ENCODE data around the gene SDR42E2.
"Not testable (repeated sequence)": the region's sequence is repeated elsewhere in the genome, so short reads cannot be mapped to it uniquely, and the experiment has no call there.

Gene SDR42E2

GRCh38 chr16:22124583-22125284 lies 37.6 kb upstream of the SDR42E2 start:
- Histone ChIP-seq H3F3A (ENCODE audit: insufficient read depth) (no peaks in the 10 kb centered on the region), H2AFZ (ENCODE audit: low read depth, low read length, severe bottlenecking) (no peak overlapping the region), H3K9ac (ENCODE audit: low read length) (no peak overlapping the region), H3K9me2 (replicated peaks; ENCODE audit: insufficient read depth, low read length) (no peaks in the 10 kb centered on the region), H3K4me2 (ENCODE audit: low read depth, low read length, poor library complexity, severe bottlenecking) (no peak overlapping the region), H4K20me1 (ENCODE audit: low read depth, low read length) (no peaks in the 10 kb centered on the region), H3K36me3 (ENCODE audit: low read length) (no peaks in the 10 kb centered on the region), H3K27me3 (ENCODE audit: low read length) (no peaks in the 10 kb centered on the region), H3K4me3 (ENCODE audit: insufficient read depth, low read length, poor library complexity, severe bottlenecking) (no peak overlapping the region), H3K79me2 (ENCODE audit: insufficient read depth, low read length) (no peaks in the 10 kb centered on the region), H3K9me3 (ENCODE audit: insufficient read depth, low read length) (no peaks in the 10 kb centered on the region), H3K27ac (ENCODE audit: low read depth, low read length) (no peak overlapping the region)
- no peak for TF ChIP-seq EZH2phosphoT487 (conservative IDR thresholded peaks at IDR 0.05; ENCODE audit: low read length)
- TF ChIP-seq CTCF (IDR thresholded peaks at IDR 0.05; ENCODE audit: insufficient read depth, low read length, poor library complexity, severe bottlenecking), result no peak

- H3K79me2 ChIP-seq (ENCODE audit: insufficient read depth, low read length), result no peaks in the 10 kb centered on the region
- H3K9me3 ChIP-seq (ENCODE audit: insufficient read depth, low read length), result no peaks in the 10 kb centered on the region
- no peaks in the 10 kb centered on the region for H3K9me2 ChIP-seq (replicated peaks; ENCODE audit: insufficient read depth, low read length)
- no peaks in the 10 kb centered on the region for H3K27me3 ChIP-seq (ENCODE audit: low read length)
- H3K4me2 ChIP-seq (ENCODE audit: low read depth, low read length, poor library complexity, severe bottlenecking), result no peak overlapping the region
- TF ChIP-seq CTCF (IDR thresholded peaks at IDR 0.05; ENCODE audit: insufficient read depth, low read length, poor library complexity, severe bottlenecking), result no peak
- TF ChIP-seq EZH2phosphoT487 (conservative IDR thresholded peaks at IDR 0.05; ENCODE audit: low read length), result no peak
- H3K4me3 ChIP-seq (ENCODE audit: insufficient read depth, low read length, poor library complexity, severe bottlenecking), result no peak overlapping the region
- H3K9ac ChIP-seq (ENCODE audit: low read length), result no peak overlapping the region
- no peaks in the 10 kb centered on the region for H3K36me3 ChIP-seq (ENCODE audit: low read length)
- no peaks in the 10 kb centered on the region for H3F3A ChIP-seq (ENCODE audit: insufficient read depth)
- H4K20me1 ChIP-seq (ENCODE audit: low read depth, low read length), result no peaks in the 10 kb centered on the region
- H2AFZ ChIP-seq (ENCODE audit: low read depth, low read length, severe bottlenecking), result no peak overlapping the region
- no peak overlapping the region for H3K27ac ChIP-seq (ENCODE audit: low read depth, low read length)
These were observed 36.2 kb upstream of the SDR42E2 start for GRCh38 chr16:22126037-22126558.

GRCh38 chr16:22128537-22128936 lies 33.8 kb upstream of the SDR42E2 start:
- not testable (repeated sequence) for H4K20me1 ChIP-seq (ENCODE audit: low read depth, low read length); H3F3A ChIP-seq (ENCODE audit: insufficient read depth); H3K9ac ChIP-seq (ENCODE audit: low read length); H3K27me3 ChIP-seq (ENCODE audit: low read length); H3K9me3 ChIP-seq (ENCODE audit: insufficient read depth, low read length); H3K4me2 ChIP-seq (ENCODE audit: low read depth, low read length, poor library complexity, severe bottlenecking); H3K36me3 ChIP-seq (ENCODE audit: low read length); H3K4me3 ChIP-seq (ENCODE audit: insufficient read depth, low read length, poor library complexity, severe bottlenecking); H3K9me2 ChIP-seq (replicated peaks; ENCODE audit: insufficient read depth, low read length); H2AFZ ChIP-seq (ENCODE audit: low read depth, low read length, severe bottlenecking); H3K79me2 ChIP-seq (ENCODE audit: insufficient read depth, low read length); H3K27ac ChIP-seq (ENCODE audit: low read depth, low read length)

GRCh38 chr16:22130528-22130927 lies 31.8 kb upstream of the SDR42E2 start:
- no peaks in the 10 kb centered on the region for H4K20me1 ChIP-seq (ENCODE audit: low read depth, low read length)
- H3K9me2 ChIP-seq (replicated peaks; ENCODE audit: insufficient read depth, low read length), result no peaks in the 10 kb centered on the region
- H3K9me3 ChIP-seq (ENCODE audit: insufficient read depth, low read length), result no peaks in the 10 kb centered on the region
- H3K79me2 ChIP-seq (ENCODE audit: insufficient read depth, low read length), result no peaks in the 10 kb centered on the region
- H2AFZ ChIP-seq (ENCODE audit: low read depth, low read length, severe bottlenecking), result no peak overlapping the region
- H3K9ac ChIP-seq (ENCODE audit: low read length), result no peak overlapping the region
- H3F3A ChIP-seq (ENCODE audit: insufficient read depth), result no peaks in the 10 kb centered on the region
- TF ChIP-seq CTCF (IDR thresholded peaks at IDR 0.05; ENCODE audit: insufficient read depth, low read length, poor library complexity, severe bottlenecking) (no peak), EZH2phosphoT487 (conservative IDR thresholded peaks at IDR 0.05; ENCODE audit: low read length) (no peak)
- no peak overlapping the region for H3K4me3 ChIP-seq (ENCODE audit: insufficient read depth, low read length, poor library complexity, severe bottlenecking)
- H3K36me3 ChIP-seq (ENCODE audit: low read length), result no peaks in the 10 kb centered on the region
- H3K27ac ChIP-seq (ENCODE audit: low read depth, low read length), result no peak overlapping the region
- no peak overlapping the region for H3K4me2 ChIP-seq (ENCODE audit: low read depth, low read length, poor library complexity, severe bottlenecking)
- H3K27me3 ChIP-seq (ENCODE audit: low read length), result no peaks in the 10 kb centered on the region

All from SU-DHL-6 (cell line).